Islet of Langerhans (tissue), 1 donor: ENCODE measurements around the gene ZP1.
A peak's percentile ranks its signal among the peaks of the same experiment; 100 is the strongest.
"Not testable (repeated sequence)": the region's sequence is repeated elsewhere in the genome, so short reads cannot be mapped to it uniquely, and the experiment has no call there.

ENCODE experiments used
- FAIRE-seq: peaks from one replicate; lab custom pipeline; 2011; peaks lifted over from hg19 to GRCh38; lab: Jason Lieb, UNC

Gene ZP1

GRCh38 chr11:60866911-60867870 lies at the start of gene ZP1:
ZP1 (plus strand) TSS chr11:60867542; CDS start chr11:60867562, 20 bp downstream.
- FAIRE-seq: no peak

- FAIRE-seq: no peak
Observed at GRCh38 chr11:60818057-60818456, 49.3 kb upstream of the ZP1 start.

- FAIRE-seq: no peak
Observed at GRCh38 chr11:60821827-60822599, 45.3 kb upstream of the ZP1 start.

- FAIRE-seq: not testable (repeated sequence)
Observed at GRCh38 chr11:60823745-60824306, 43.5 kb upstream of the ZP1 start.

- FAIRE-seq: no peak
Observed at GRCh38 chr11:60825118-60825517, 42.2 kb upstream of the ZP1 start.

- no peak for FAIRE-seq
Observed at GRCh38 chr11:60825790-60826189, 41.6 kb upstream of the ZP1 start.

- no peak for FAIRE-seq
Observed at GRCh38 chr11:60830478-60831142, 36.7 kb upstream of the ZP1 start.

- no peak for FAIRE-seq
Observed at GRCh38 chr11:60831143-60831500, 36.2 kb upstream of the ZP1 start.

GRCh38 chr11:60831501-60832079 lies 35.8 kb upstream of the ZP1 start:
- no peak for FAIRE-seq

- FAIRE-seq: no peak
Observed at GRCh38 chr11:60834742-60835533, 32.4 kb upstream of the ZP1 start.

GRCh38 chr11:60835534-60835846 lies 31.9 kb upstream of the ZP1 start:
- no peak for FAIRE-seq

GRCh38 chr11:60836866-60837515 lies 30.4 kb upstream of the ZP1 start:
- FAIRE-seq: no peak

GRCh38 chr11:60838132-60838531 lies 29.2 kb upstream of the ZP1 start:
- no peak for FAIRE-seq

- no peak for FAIRE-seq
Observed at GRCh38 chr11:60840470-60841430, 26.6 kb upstream of the ZP1 start.

GRCh38 chr11:60841797-60842667 lies 25.3 kb upstream of the ZP1 start, which contains the start of gene CCDC86:
CCDC86 (plus strand) TSS chr11:60842113; CDS start chr11:60842125, 12 bp downstream.
- FAIRE-seq: peak; percentile 49

GRCh38 chr11:60842668-60843600 lies 24.4 kb upstream of the ZP1 start:
- no peak for FAIRE-seq
